Natural killer cell (primary cell): ENCODE measurements around the gene PLB1. TPM values are rescaled to one million over a fixed set of nuclear protein-coding genes. Genes with fewer than 3 reads are reported as not detected.
A peak's percentile ranks its signal among the peaks of the same experiment; 100 is the strongest.

ENCODE experiments used
- ATAC-seq, 3 donors: fragments of 150-1000 bp in 2 of 3; fragments of 200-7000 bp in 1 of 3; cut with Tn5 transposase; 1 replicate in 1 of 3; 2 replicates in 2 of 3; pipeline ENCODE4 v1.10.0; 2021; ENCODE audit warnings: mild to moderate bottlenecking in 2 of 3, moderate library complexity in 2 of 3
- DNase-seq, 2 donors: peaks; one replicate each; pipeline versions ENCODE4 v3.0.0 to v3.0.0-alpha.2; 2013 to 2021; ENCODE audit warnings: mixed read lengths in 1 of 2
- H3K27ac ChIP-seq: one replicate; pipeline ENCODE4 v1.5.1; 2013; ENCODE audit warnings: mild to moderate bottlenecking, low read length
- H3K27me3 ChIP-seq: one replicate; pipeline ENCODE4 v1.6.1; 2013; ENCODE audit warnings: low read length; ENCODE audit not compliant: control insufficient read depth, insufficient read depth
- H3K36me3 ChIP-seq: one replicate; pipeline ENCODE4 v1.6.1; 2013; ENCODE audit warnings: low read length; ENCODE audit not compliant: control insufficient read depth, insufficient read depth
- H3K4me1 ChIP-seq: one replicate; pipeline ENCODE4 v1.6.1; 2013; ENCODE audit warnings: low read length; ENCODE audit not compliant: control insufficient read depth, insufficient read depth
- H3K4me3 ChIP-seq: one replicate; pipeline ENCODE4 v1.5.1; 2013; ENCODE audit warnings: low read length
- H3K9me3 ChIP-seq: one replicate; pipeline ENCODE4 v1.6.1; 2013; ENCODE audit warnings: low read length; ENCODE audit not compliant: control insufficient read depth, insufficient read depth
- H3K27ac Mint-ChIP-seq, 2 donors: one replicate each; pipeline ENCODE4 v1.8.0; 2022; ENCODE audit warnings: mild to moderate bottlenecking in 2 of 2, mixed read lengths in 2 of 2, moderate library complexity in 1 of 2
- H3K27me3 Mint-ChIP-seq, 2 donors: one replicate each; pipeline ENCODE4 v1.8.0; 2022; ENCODE audit warnings: low read depth in 2 of 2, mixed read lengths in 2 of 2
- H3K36me3 Mint-ChIP-seq: one replicate; pipeline ENCODE4 v1.8.0; 2022; ENCODE audit warnings: mixed read lengths
- H3K4me1 Mint-ChIP-seq, 2 donors: one replicate each; pipeline ENCODE4 v1.8.0; 2022; ENCODE audit warnings: mixed read lengths in 2 of 2
- H3K4me3 Mint-ChIP-seq: one replicate; pipeline ENCODE4 v1.8.0; 2022; ENCODE audit warnings: mild to moderate bottlenecking, moderate library complexity, mixed read lengths
- H3K9me3 Mint-ChIP-seq, 2 donors: one replicate each; pipeline ENCODE4 v1.8.0; 2022; ENCODE audit warnings: mixed read lengths in 2 of 2
- CTCF ChIP-seq: fragments of 200-600 bp; IDR thresholded peaks from one replicate; pipeline ENCODE4 v1.8.0; 2022; ENCODE audit warnings: antibody characterized with exemption
- WGBS: methylation state at CpG from one replicate; pipeline ENCODE4 v1.1.7; 2013; ENCODE audit warnings: missing lambda C conversion rate; ENCODE audit not compliant: insufficient coverage; 5-methylcytosine and 5-hydroxymethylcytosine counted together
- intact Hi-C: fragments of 100-400 bp; cut with micrococcal nuclease; formaldehyde crosslinking; loops from one replicate; pipeline ENCODE4 v1.14.2; 2022
- total RNA-seq, 4 donors: library from RNA; stranded (reverse); fragments of 120-200 nt in 1 of 4; gene quantifications; one replicate each; pipeline versions ENCODE4 v1.2.3 to v1.2.4, GENCODE V29; 2013 to 2022

Gene PLB1
- total RNA-seq, 3 donors from 2014 or later (not counting 1 experiment from before 2014, with no cell fraction given): 1.7 to 2.6 (median 1.9) TPM

GRCh38 chr2:28647682-28648081 is 151.8 kb downstream of the PLB1 start:
- ATAC-seq: peak in 1 of 3 donors; percentile 28
- Histone ChIP-seq H3K27ac (no peak overlapping the region), H3K36me3 (no peaks in the 10 kb centered on the region), H3K4me1 (no peaks in the 10 kb centered on the region), H3K4me3 (no peak overlapping the region), H3K9me3 (no peaks in the 10 kb centered on the region), H3K27me3 (no peaks in the 10 kb centered on the region)
- H3K4me1 Mint-ChIP-seq: no peaks in the 10 kb centered on the region
- H3K27me3 Mint-ChIP-seq: peaks cover 0 to 2% of the 10 kb centered on the region in 2 donors
- no peaks in the 10 kb centered on the region for H3K9me3 Mint-ChIP-seq
- H3K27ac Mint-ChIP-seq: no peak overlapping the region
- no peaks in the 10 kb centered on the region for H3K36me3 Mint-ChIP-seq
- DNase-seq: no peak
- no peak for TF ChIP-seq CTCF
- H3K4me3 Mint-ChIP-seq: no peak overlapping the region
- WGBS: 81% methylated on average over 2 of the region's 4 CpGs
- intact Hi-C loops: no loop called here

DNA sequence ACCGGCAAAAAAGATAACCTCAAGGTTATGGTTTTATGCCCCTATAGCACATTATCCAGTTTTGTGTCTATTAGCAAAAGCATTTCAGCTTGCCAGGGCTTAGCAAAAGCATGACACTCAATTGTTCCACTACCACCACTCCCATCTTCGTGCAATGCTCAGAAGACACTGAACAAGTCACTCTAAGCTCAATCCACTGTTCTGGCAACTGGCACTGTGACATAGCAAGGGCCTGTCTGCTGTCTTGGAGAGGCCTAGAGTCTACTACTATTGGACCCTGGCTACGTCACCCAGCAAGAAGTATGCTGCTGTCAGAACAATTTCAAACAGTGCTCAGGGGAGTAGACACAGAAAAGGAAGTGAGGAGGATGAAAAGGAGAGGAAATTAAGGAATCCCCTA is 152.3 kb downstream of the PLB1 start:
- Mint-ChIP-seq H3K27ac (peak overlapping the region in 1 of 2 donors; percentile 19), H3K27me3 (peaks cover 0 to 2% of the 10 kb centered on the region in 2 donors), H3K9me3 (no peaks in the 10 kb centered on the region), H3K4me3 (no peak overlapping the region), H3K4me1 (no peaks in the 10 kb centered on the region), H3K36me3 (no peaks in the 10 kb centered on the region)
- no peaks in the 10 kb centered on the region for H3K4me1 ChIP-seq
- H3K27me3 ChIP-seq: no peaks in the 10 kb centered on the region
- intact Hi-C loops: no loop called here
- no peak for ATAC-seq
- WGBS: 63% methylated on average over 3 of the region's 3 CpGs
- no peak overlapping the region for H3K4me3 ChIP-seq
- H3K36me3 ChIP-seq: no peaks in the 10 kb centered on the region
- no peak for TF ChIP-seq CTCF
- no peak for DNase-seq
- no peaks in the 10 kb centered on the region for H3K9me3 ChIP-seq
- H3K27ac ChIP-seq: no peak overlapping the region

- H3K27me3 Mint-ChIP-seq: peaks cover 0 to 2% of the 10 kb centered on the region in 2 donors
- Histone ChIP-seq H3K4me1 (no peaks in the 10 kb centered on the region), H3K27ac (no peak overlapping the region), H3K4me3 (no peak overlapping the region), H3K36me3 (no peaks in the 10 kb centered on the region), H3K9me3 (no peaks in the 10 kb centered on the region), H3K27me3 (no peaks in the 10 kb centered on the region)
- intact Hi-C loops: no loop called here
- H3K9me3 Mint-ChIP-seq: no peaks in the 10 kb centered on the region
- H3K36me3 Mint-ChIP-seq: no peaks in the 10 kb centered on the region
- ATAC-seq: no peak
- no peak for TF ChIP-seq CTCF
- 68% methylated on average over 4 of the region's 4 CpGs for WGBS
- peak overlapping the region in 1 of 2 donors; percentile 19 for H3K27ac Mint-ChIP-seq
- no peaks in the 10 kb centered on the region for H3K4me1 Mint-ChIP-seq
- no peak overlapping the region for H3K4me3 Mint-ChIP-seq
- no peak for DNase-seq
Observed at GRCh38 chr2:28648671-28649395, 153.0 kb downstream of the PLB1 start.
